HCT116 (cell line): ENCODE measurements around the gene GADD45G. TPM values are rescaled to one million over a fixed set of nuclear protein-coding genes. Genes with fewer than 3 reads are reported as not detected.

ENCODE experiments used
- ATAC-seq: fragments of 200-7000 bp; cut with Tn5 transposase; 2 replicates; pipeline ENCODE4 v1.9.1; 2020; ENCODE audit warnings: mild to moderate bottlenecking, moderate library complexity
- BruUV-seq: library from RNA; stranded (reverse); fragments of 400-500 nt; replicated peaks from 2 replicates; lab custom pipeline; 2021; lab: Mats Ljungman, UMichigan
- CTCF ChIA-PET: fragments of 300-600 bp; sonication (Branson Sonifier 250); formaldehyde crosslinking; loops from one replicate; lab custom pipeline; 2021; ENCODE audit warnings: antibody characterized with exemption; lab: Charles Lee
- POLR2A ChIA-PET: fragments of 300-600, 350-600 bp; sonication (Branson Sonifier 250); formaldehyde crosslinking; loops from one replicate; lab custom pipeline; 2021; ENCODE audit warnings: antibody characterized with exemption; lab: Charles Lee
- RAD21 ChIA-PET, 2 experiments: fragments of 300-600 bp; sonication (Branson Sonifier 250); formaldehyde crosslinking; loops; one replicate each; lab custom pipeline; 2023; ENCODE audit warnings: low total read pairs in 2 of 2; ENCODE audit not compliant: uncharacterized antibody in 2 of 2, unreplicated experiment in 2 of 2, low non-redundant PET in 1 of 2; lab: Charles Lee
- DNase-seq: peaks from one replicate; pipeline ENCODE4 v3.0.0-alpha.2; 2010; ENCODE audit warnings: low read depth, low spot score
- H2AFZ ChIP-seq: fragments of 200-600 bp; shearing (Covaris generic), sonication (generic); 2 replicates; pipeline ENCODE4 v1.6.1; 2017; ENCODE audit warnings: low read depth, mixed run types, mixed read lengths, antibody characterized with exemption, low read length; ENCODE audit not compliant: poor library complexity, severe bottlenecking
- H3K27ac ChIP-seq: 2 replicates; pipeline ENCODE4 v1.5.1; 2012; ENCODE audit warnings: low read depth, low read length
- H3K27me3 ChIP-seq: fragments of 200-600 bp; sonication (generic); 2 replicates; pipeline ENCODE4 v1.6.1; 2016; ENCODE audit warnings: mixed run types, low read length, mixed read lengths; ENCODE audit not compliant: insufficient read depth
- H3K36me3 ChIP-seq, 2 experiments: fragments of 200-500 bp in 1 of 2; fragments of 200-600 bp in 1 of 2; sonication (Bioruptor generic) in 1 of 2; sonication (generic) in 1 of 2; 2 replicates each; pipeline versions ENCODE4 v1.5.1 to v1.6.1; 2014 to 2016; ENCODE audit warnings: low read length in 2 of 2, inconsistent platforms in 1 of 2, mixed read lengths in 1 of 2, mixed run types in 1 of 2; ENCODE audit not compliant: insufficient read depth in 2 of 2, control insufficient read depth in 1 of 2
- H3K4me1 ChIP-seq, 2 experiments: fragments of 200-600 bp in 1 of 2; sonication (generic) in 1 of 2; 2 replicates each; pipeline versions ENCODE4 v1.5.1 to v1.6.1; 2012 to 2017; ENCODE audit warnings: low read length in 2 of 2, inconsistent platforms in 1 of 2, mild to moderate bottlenecking in 1 of 2, mixed read lengths in 1 of 2, mixed run types in 1 of 2, moderate library complexity in 1 of 2; ENCODE audit not compliant: insufficient read depth in 2 of 2, control insufficient read depth in 1 of 2
- H3K4me2 ChIP-seq: fragments of 200-600 bp; sonication (generic); 2 replicates; pipeline ENCODE4 v1.6.1; 2017; ENCODE audit warnings: mixed run types, low read length, mixed read lengths
- H3K4me3 ChIP-seq, 2 experiments: fragments of 200-600 bp in 1 of 2; sonication (generic) in 1 of 2; replicated peaks in 1 of 2; 2 replicates each; pipeline ENCODE4 v1.5.1; 2011 to 2016; ENCODE audit warnings: low read length in 2 of 2, control low read depth in 1 of 2, low read depth in 1 of 2, mild to moderate bottlenecking in 1 of 2, mixed read lengths in 1 of 2, mixed run types in 1 of 2
- H3K79me2 ChIP-seq: fragments of 200-600 bp; sonication (generic); 2 replicates; pipeline ENCODE4 v1.6.1; 2017; ENCODE audit warnings: mild to moderate bottlenecking, mixed run types, low read length, moderate library complexity, mixed read lengths; ENCODE audit not compliant: insufficient read depth
- H3K9ac ChIP-seq: fragments of 200-600 bp; sonication (generic); 2 replicates; pipeline ENCODE4 v1.6.1; 2016; ENCODE audit warnings: low read length, mixed read lengths
- H3K9me2 ChIP-seq: fragments of 200-600 bp; sonication (generic), shearing (Covaris generic); 2 replicates; pipeline ENCODE4 v1.6.1; 2017; ENCODE audit warnings: mixed run types, mild to moderate bottlenecking, moderate library complexity; ENCODE audit not compliant: insufficient read depth
- H3K9me3 ChIP-seq, 2 experiments: fragments of 200-500 bp in 1 of 2; fragments of 200-600 bp in 1 of 2; sonication (Bioruptor generic) in 1 of 2; sonication (generic) in 1 of 2; 2 replicates each; pipeline ENCODE4 v1.6.1; 2014 to 2017; ENCODE audit warnings: low read length in 2 of 2, mixed read lengths in 2 of 2, inconsistent platforms in 1 of 2, low read depth in 1 of 2, mild to moderate bottlenecking in 1 of 2, mixed run types in 1 of 2, moderate library complexity in 1 of 2; ENCODE audit not compliant: control insufficient read depth in 1 of 2, insufficient read depth in 1 of 2
- H4K20me1 ChIP-seq: fragments of 200-600 bp; sonication (generic), shearing (Covaris generic); 2 replicates; pipeline ENCODE4 v1.6.1; 2017; ENCODE audit warnings: mixed run types, mild to moderate bottlenecking, moderate library complexity; ENCODE audit not compliant: insufficient read depth
- ATF3 ChIP-seq: IDR thresholded peaks from 2 replicates; pipeline ENCODE4 v1.6.1; 2012
- CBX3 ChIP-seq: IDR thresholded peaks from 2 replicates; pipeline ENCODE4 v1.6.1; 2012; ENCODE audit warnings: low read depth
- EGR1 ChIP-seq: IDR thresholded peaks from 2 replicates; pipeline ENCODE4 v1.6.1; 2012; ENCODE audit warnings: low read depth
- EZH2 ChIP-seq: fragments of 200-600 bp; sonication (generic); IDR thresholded peaks from 2 replicates; pipeline ENCODE4 v1.6.1; 2017; ENCODE audit warnings: antibody characterized with exemption, mixed run types
- EZH2phosphoT487 ChIP-seq: fragments of 200-600 bp; IDR thresholded peaks from 2 replicates; pipeline ENCODE4 v1.6.1; 2018; ENCODE audit warnings: antibody characterized with exemption, borderline replicate concordance
- FOSL1 ChIP-seq: IDR thresholded peaks from 2 replicates; pipeline ENCODE4 v1.6.1; 2012; ENCODE audit warnings: low read depth
- JUND ChIP-seq: IDR thresholded peaks from 2 replicates; pipeline ENCODE4 v1.6.1; 2012
- MAX ChIP-seq: IDR thresholded peaks from 2 replicates; pipeline ENCODE4 v1.6.1; 2012
- POLR2AphosphoS5 ChIP-seq: IDR thresholded peaks from 2 replicates; pipeline ENCODE4 v1.6.1; 2011; ENCODE audit warnings: mild to moderate bottlenecking, low read depth, low read length, moderate library complexity
- RAD21 ChIP-seq: IDR thresholded peaks from 2 replicates; pipeline ENCODE4 v1.6.1; 2012; ENCODE audit warnings: low read depth, mild to moderate bottlenecking
- SP1 ChIP-seq: IDR thresholded peaks from 2 replicates; pipeline ENCODE4 v1.6.1; 2012; ENCODE audit warnings: low read depth
- SRF ChIP-seq: IDR thresholded peaks from 2 replicates; pipeline ENCODE4 v1.6.1; 2012; ENCODE audit warnings: low read depth
- TCF7L2 ChIP-seq: IDR thresholded peaks from 2 replicates; pipeline ENCODE4 v1.7.0; 2011; ENCODE audit warnings: borderline replicate concordance, inconsistent platforms; ENCODE audit not compliant: insufficient read depth, insufficient read length; ENCODE audit errors: extremely low read depth
- YY1 ChIP-seq: IDR thresholded peaks from 2 replicates; pipeline ENCODE4 v1.6.1; 2011; ENCODE audit warnings: low read length, low read depth, moderate library complexity, mild to moderate bottlenecking; ENCODE audit not compliant: insufficient replicate concordance; ENCODE audit errors: extremely low read depth
- ZNF274 ChIP-seq: fragments of 200-500 bp; sonication (Bioruptor generic); IDR thresholded peaks from 2 replicates; pipeline ENCODE4 v1.6.1; 2014; ENCODE audit warnings: mild to moderate bottlenecking, low read depth, low read length, inconsistent platforms
- intact Hi-C: fragments of 100-400 bp; cut with micrococcal nuclease; formaldehyde crosslinking; loops from 2 replicates; pipeline ENCODE4 v1.10.0; 2022
- total RNA-seq: library from RNA; stranded (reverse); gene quantifications from one replicate; pipeline ENCODE4 v1.2.1, GENCODE V29; 2021; ENCODE audit not compliant: unreplicated experiment
- TF ChIP-seq, protein P1 (sequence below), 3 experiments: fragments of 200-600 bp in 1 of 3; sonication (generic) in 1 of 3; IDR thresholded peaks in 2 of 3; conservative IDR thresholded peaks in 1 of 3; 2 replicates each; pipeline ENCODE4 v1.5.1; 2012 to 2017; ENCODE audit warnings: low read depth in 2 of 3, low read length in 2 of 3, antibody characterized with exemption in 1 of 3, borderline replicate concordance in 1 of 3, control low read depth in 1 of 3, mild to moderate bottlenecking in 1 of 3, mixed read lengths in 1 of 3, mixed run types in 1 of 3, moderate library complexity in 1 of 3; ENCODE audit not compliant: insufficient read depth in 1 of 3

The GADD45G gene
- total RNA-seq, 1 experiment from 2014 or later, result not detected

GRCh38 chr9:89635816-89636215 lies 31.0 kb downstream of the GADD45G start:
- ChIA-PET CTCF (no interaction called here), POLR2A (no interaction called here), RAD21 (no interaction called here)
- H3K9ac ChIP-seq, result no peak overlapping the region
- H3K27ac ChIP-seq, result no peak overlapping the region
- ATAC-seq (no peak), DNase-seq (no peak)
- no peaks in the 10 kb centered on the region for H4K20me1 ChIP-seq
- peaks cover 22% of the 10 kb centered on the region; the same call in 1 of the 2 replicates for H3K27me3 ChIP-seq
- H3K9me3 ChIP-seq, result no peaks in the 10 kb centered on the region
- no peak overlapping the region for H3K4me2 ChIP-seq
- intact Hi-C loops, result no loop called here
- H3K79me2 ChIP-seq, result no peaks in the 10 kb centered on the region
- H2AFZ ChIP-seq, result no peak overlapping the region
- no peaks in the 10 kb centered on the region for H3K36me3 ChIP-seq
- H3K9me2 ChIP-seq, result no peaks in the 10 kb centered on the region
- H3K4me3 ChIP-seq, result no peak overlapping the region
- H3K4me1 ChIP-seq, result no peaks in the 10 kb centered on the region
- TF ChIP-seq JUND, result no peak
- no peak for TF ChIP-seq FOSL1
- no peak for TF ChIP-seq EZH2phosphoT487
- TF ChIP-seq TCF7L2, result no peak
- no peak for TF ChIP-seq ZNF274
- TF ChIP-seq YY1, result no peak
- no peak for TF ChIP-seq POLR2AphosphoS5
- TF ChIP-seq CBX3, result no peak
- no peak for TF ChIP-seq SP1
- TF ChIP-seq ATF3, result no peak
- TF ChIP-seq, protein P1, sequence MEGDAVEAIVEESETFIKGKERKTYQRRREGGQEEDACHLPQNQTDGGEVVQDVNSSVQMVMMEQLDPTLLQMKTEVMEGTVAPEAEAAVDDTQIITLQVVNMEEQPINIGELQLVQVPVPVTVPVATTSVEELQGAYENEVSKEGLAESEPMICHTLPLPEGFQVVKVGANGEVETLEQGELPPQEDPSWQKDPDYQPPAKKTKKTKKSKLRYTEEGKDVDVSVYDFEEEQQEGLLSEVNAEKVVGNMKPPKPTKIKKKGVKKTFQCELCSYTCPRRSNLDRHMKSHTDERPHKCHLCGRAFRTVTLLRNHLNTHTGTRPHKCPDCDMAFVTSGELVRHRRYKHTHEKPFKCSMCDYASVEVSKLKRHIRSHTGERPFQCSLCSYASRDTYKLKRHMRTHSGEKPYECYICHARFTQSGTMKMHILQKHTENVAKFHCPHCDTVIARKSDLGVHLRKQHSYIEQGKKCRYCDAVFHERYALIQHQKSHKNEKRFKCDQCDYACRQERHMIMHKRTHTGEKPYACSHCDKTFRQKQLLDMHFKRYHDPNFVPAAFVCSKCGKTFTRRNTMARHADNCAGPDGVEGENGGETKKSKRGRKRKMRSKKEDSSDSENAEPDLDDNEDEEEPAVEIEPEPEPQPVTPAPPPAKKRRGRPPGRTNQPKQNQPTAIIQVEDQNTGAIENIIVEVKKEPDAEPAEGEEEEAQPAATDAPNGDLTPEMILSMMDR (IDR thresholded peaks at IDR 0.05 in 2 of 3, conservative IDR thresholded peaks at IDR 0.05 in 1 of 3; ENCODE audit: borderline replicate concordance in 1 of 3, insufficient read depth in 1 of 3, low read depth in 2 of 3, low read length in 2 of 3), result no peak
- TF ChIP-seq MAX, result no peak
- no peak for TF ChIP-seq EGR1
- TF ChIP-seq RAD21, result no peak
- TF ChIP-seq EZH2, result no peak
- TF ChIP-seq SRF, result no peak
- no TSS peak for BruUV-seq
